ENCODE data around the gene CORO2A. TPM values are rescaled to one million over a fixed set of nuclear protein-coding genes. Genes with fewer than 3 reads are reported as not detected.

CORO2A gene
- polyA plus RNA-seq, 3 donors, result 2.4 to 2.7 (median 2.5) TPM

DNA sequence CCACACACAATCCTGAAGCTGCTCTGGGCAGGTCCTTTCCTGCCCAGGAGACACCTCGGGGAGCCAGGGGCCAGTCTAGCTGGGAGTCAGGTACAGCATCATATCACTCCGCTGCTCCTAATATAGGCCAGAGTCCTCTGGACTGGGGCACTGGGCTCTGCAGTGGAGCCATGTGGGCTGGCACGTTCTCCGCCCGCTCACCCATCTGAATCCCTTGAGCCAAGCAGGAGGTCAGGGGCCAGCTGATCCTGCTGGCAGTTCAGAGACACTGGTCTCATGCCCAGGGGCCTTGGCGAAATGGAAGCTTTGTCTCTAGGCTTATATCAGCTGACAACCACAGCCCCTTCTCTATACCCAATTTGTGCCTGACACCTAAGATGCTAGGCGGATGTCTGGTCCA, 9.3 kb upstream of the CORO2A start:
- DNase-seq (ENCODE audit: extremely low read depth in 1 of 11, low read depth in 9 of 11, low spot score in 4 of 11), result no peak

GRCh38 chr9:98201102-98201501, 8.7 kb upstream of the CORO2A start:
- no peak for DNase-seq (ENCODE audit: extremely low read depth in 1 of 11, low read depth in 9 of 11, low spot score in 4 of 11)

GRCh38 chr9:98199388-98200033, 7.1 kb upstream of the CORO2A start:
- DNase-seq (ENCODE audit: extremely low read depth in 1 of 11, low read depth in 9 of 11, low spot score in 4 of 11), result no peak

DNA sequence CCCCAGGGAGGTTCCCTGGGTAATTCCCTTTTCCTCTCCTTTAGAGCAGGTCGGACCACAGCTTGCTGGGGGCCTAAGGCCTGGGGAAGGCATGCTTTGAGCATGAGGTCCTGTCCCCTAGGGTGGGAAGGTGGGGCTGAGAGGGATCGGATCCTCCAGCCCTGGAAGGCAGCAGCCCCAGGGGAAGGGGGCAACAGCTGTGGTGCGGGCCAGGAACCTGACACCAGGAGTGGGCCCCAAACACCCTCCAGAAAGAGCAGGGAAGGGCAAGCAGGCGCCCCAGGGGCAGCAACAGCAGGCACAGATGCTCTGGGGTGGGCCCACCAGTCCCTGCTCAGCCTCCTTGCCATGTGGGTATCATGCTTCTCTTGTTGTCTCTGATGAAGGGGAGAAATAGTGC, 3.2 kb upstream of the CORO2A start:
- no peak for DNase-seq (ENCODE audit: extremely low read depth in 1 of 11, low read depth in 9 of 11, low spot score in 4 of 11)

DNA sequence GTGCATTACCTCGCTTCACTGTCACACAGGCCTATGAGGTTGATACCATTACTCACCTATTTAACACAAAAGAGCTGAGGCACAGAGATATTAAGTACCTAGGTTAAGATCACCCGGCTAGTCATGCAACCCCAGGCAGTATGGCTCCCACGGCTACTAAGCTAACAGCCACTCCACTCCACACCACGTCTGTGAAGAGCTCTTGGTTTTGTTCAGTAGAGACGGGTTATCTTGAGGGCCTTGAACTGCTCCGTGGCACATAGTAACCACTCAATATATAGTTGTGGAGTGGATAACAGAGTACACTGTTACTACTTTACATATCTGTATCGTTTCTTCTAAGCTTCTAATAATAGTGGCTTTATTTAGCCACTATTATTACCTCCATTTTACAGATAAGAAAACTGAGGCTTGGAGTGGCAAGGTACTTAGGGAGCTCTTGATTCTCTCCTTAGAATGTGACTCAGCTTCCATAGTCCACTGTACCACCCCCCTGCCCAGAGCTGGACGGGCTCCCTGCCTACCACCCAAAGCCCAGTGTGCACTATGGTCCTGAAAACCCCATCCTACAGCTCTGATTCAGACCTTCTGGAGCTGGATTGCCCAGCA, 1.0 kb upstream of the CORO2A start:
- DNase-seq (ENCODE audit: extremely low read depth in 1 of 11, low read depth in 9 of 11, low spot score in 4 of 11), result no peak

DNA sequence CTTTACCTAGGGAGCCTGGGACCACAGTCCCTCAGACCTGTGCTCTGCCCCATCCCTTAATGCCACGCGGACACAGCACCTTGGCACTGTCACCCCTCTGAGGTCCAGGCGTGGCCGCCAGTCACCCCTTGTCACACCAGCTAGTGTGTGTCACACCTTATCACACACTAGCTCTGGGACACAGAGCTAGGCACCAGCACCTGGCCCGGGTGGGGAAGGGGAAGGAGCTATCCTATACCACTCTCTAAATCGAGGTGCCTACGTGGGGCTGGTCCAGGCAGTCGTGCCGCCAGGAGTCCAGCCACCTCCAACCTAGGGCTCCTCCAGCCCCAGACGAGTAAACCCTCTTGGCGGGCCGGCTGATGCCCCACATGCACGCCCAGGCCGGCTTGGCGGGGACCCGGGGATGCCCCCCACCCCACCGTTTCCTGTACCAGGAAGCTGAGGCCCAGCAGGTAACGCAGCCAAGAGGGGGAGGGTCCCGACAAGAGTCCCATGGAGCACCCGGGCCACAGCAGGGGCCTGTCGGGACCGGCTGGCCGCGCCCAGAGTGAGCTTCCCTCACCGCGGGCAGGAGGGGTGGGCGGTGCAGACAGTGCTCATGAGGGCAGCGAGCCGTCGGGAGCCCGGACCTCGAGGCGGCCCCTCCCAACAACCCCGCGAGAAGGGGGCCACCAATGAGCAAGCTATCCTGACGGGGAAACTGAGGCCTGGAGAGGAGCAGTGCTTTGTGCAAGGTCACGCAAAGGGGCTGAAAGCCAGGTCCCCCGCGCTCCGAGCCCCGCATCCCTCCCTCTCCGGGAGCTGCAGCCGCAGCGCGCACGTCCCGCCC, 550 bp downstream of the CORO2A start:
- no peak for DNase-seq (ENCODE audit: extremely low read depth in 1 of 11, low read depth in 9 of 11, low spot score in 4 of 11)

DNA sequence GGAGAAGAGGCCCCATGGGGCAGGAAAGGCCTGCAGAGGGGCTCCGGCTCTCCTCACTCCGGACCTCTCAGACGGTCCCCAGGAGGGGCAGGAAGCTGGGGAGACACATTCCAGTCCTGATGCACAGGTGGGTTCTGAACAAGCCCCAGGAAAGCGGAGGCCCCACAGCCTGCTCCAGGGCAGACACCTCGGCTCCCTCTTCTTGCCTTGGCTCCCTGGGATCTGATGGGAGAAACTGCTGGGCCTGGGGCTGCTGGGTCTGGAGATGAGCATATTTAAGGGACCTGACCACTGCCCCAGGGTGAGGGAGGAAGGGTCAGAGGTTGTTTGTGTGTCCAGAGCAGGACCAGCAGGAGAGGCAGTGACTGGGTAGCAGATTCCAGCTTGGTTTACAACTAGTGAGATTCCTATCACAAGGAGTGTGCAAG, 1.2 kb downstream of the CORO2A start:
- no peak for DNase-seq (ENCODE audit: extremely low read depth in 1 of 11, low read depth in 9 of 11, low spot score in 4 of 11)

GRCh38 chr9:98190757-98191105, 1.7 kb downstream of the CORO2A start:
- DNase-seq (ENCODE audit: extremely low read depth in 1 of 11, low read depth in 9 of 11, low spot score in 4 of 11), result no peak

GRCh38 chr9:98189412-98189811, 3.0 kb downstream of the CORO2A start:
- DNase-seq (ENCODE audit: extremely low read depth in 1 of 11, low read depth in 9 of 11, low spot score in 4 of 11), result no peak

- DNase-seq (ENCODE audit: extremely low read depth in 1 of 11, low read depth in 9 of 11, low spot score in 4 of 11), result no peak
These were observed 4.5 kb downstream of the CORO2A start for GRCh38 chr9:98187926-98188325.

DNA sequence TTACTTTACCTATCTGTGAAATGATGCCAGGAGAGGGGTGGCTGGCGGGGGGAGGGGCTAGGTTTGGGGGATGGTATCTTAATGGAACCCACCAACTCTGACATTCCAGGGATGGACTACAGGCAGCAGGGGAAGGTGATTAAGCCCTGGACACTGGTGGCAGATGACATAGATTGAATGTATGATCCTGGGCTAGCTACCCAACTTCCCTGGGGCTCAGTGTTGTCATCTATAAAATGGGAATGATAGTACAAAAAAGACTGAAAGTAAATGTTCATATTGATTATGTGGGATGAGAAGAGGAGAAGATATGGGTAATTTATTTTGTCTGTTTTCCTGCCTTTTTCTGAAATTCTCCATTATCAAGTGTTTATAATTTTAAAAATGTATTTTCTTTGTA, 6.2 kb downstream of the CORO2A start:
- no peak for DNase-seq (ENCODE audit: extremely low read depth in 1 of 11, low read depth in 9 of 11, low spot score in 4 of 11)

- no peak for DNase-seq (ENCODE audit: extremely low read depth in 1 of 11, low read depth in 9 of 11, low spot score in 4 of 11)
These were observed 6.7 kb downstream of the CORO2A start for GRCh38 chr9:98185611-98186171.

DNA sequence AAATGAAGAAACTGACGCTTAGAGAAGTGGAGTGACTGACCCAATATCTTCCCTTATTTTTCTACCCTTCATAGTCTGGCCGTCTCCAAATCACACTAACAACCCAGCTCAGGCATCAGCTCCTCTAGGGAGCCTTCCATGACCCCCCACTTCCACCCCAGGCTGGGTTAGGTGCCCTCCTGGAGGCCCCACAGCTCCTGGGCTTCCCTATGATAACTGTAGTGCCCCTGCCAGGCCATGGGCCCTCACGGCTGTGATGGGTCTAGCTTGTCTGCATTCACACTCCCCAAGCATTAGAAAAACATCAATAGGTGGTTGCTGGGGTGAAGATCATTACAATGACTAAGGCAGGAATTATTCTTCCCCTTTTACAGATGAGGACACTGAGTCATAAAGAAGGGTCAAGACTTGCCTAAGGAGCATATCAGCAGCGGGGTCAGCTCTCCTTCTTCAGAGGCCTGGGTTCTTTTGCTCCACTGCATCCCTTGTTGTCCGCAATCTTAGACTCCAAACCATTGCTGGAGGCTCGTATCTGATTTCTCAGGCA, 7.3 kb downstream of the CORO2A start:
- DNase-seq (ENCODE audit: extremely low read depth in 1 of 11, low read depth in 9 of 11, low spot score in 4 of 11), result no peak

- DNase-seq (ENCODE audit: extremely low read depth in 1 of 11, low read depth in 9 of 11, low spot score in 4 of 11), result no peak
These were observed 8.1 kb downstream of the CORO2A start for GRCh38 chr9:98184326-98184725.

GRCh38 chr9:98182889-98183599, 9.4 kb downstream of the CORO2A start:
- no peak for DNase-seq (ENCODE audit: extremely low read depth in 1 of 11, low read depth in 9 of 11, low spot score in 4 of 11)

DNA sequence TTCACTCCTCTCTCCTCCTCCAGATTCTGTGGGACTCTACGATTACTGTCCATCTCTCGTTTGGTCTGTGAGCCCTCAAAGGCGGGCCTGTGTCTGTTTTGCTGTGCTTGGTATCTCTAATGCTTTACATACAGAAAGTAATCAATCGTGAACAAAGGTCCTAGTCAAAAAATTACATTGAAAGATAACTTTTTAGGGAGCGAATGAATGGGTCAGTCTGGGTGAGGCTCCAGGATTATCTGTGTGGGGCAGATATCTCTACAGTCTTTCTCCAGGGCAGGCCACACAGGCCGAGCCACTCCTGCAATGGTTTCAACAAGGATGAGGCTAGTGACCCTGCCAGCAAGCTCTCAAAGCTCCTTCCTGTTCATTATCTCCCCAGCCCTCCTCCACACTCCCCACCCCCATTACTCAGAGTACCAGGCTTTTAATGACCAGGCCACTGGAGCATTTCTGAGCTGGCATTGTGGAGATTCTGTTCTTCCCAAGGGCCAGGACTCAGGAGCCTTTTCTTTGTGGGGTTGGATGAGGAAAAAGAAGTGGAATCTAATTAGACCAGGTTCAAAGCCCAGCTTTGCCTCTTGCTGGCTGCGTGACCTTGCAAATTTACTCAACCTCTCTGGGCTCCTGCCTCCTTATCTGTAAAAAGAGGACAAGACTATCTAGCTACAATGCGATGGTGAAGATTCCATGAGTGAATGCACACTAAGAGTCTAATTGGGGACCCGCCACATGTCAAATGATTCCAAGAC, 10.2 kb downstream of the CORO2A start:
- no peak for DNase-seq (ENCODE audit: extremely low read depth in 1 of 11, low read depth in 9 of 11, low spot score in 4 of 11)

DNA sequence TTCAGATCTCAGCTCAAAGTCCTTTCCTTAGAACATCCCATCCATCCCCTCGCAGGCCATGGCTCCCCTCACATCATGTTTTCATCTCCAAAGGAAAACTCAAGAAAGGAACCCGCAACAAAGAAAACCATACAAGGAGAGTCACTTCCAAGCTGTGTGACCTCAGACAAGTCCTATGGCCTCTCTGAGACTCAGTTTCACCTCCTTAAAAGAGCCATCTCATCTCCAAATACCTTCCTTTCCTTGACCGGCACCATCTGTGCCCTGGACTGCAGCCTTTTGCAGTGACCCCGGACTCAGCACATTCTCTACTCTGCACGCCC, 10.7 kb downstream of the CORO2A start:
- DNase-seq (ENCODE audit: extremely low read depth in 1 of 11, low read depth in 9 of 11, low spot score in 4 of 11), result no peak

GRCh38 chr9:98180996-98181395, 11.4 kb downstream of the CORO2A start:
- no peak for DNase-seq (ENCODE audit: extremely low read depth in 1 of 11, low read depth in 9 of 11, low spot score in 4 of 11)
